NCI-H774 (cell line): Measurements from ENCODE around the gene MKNK2.
"Not testable (repeated sequence)": the region's sequence is repeated elsewhere in the genome, so short reads cannot be mapped to it uniquely, and the experiment has no call there.

ENCODE experiments used
- DNase-seq: peaks from one replicate; lab custom pipeline; 2025; lab: John Stamatoyannopoulos, UW

Gene MKNK2

DNA sequence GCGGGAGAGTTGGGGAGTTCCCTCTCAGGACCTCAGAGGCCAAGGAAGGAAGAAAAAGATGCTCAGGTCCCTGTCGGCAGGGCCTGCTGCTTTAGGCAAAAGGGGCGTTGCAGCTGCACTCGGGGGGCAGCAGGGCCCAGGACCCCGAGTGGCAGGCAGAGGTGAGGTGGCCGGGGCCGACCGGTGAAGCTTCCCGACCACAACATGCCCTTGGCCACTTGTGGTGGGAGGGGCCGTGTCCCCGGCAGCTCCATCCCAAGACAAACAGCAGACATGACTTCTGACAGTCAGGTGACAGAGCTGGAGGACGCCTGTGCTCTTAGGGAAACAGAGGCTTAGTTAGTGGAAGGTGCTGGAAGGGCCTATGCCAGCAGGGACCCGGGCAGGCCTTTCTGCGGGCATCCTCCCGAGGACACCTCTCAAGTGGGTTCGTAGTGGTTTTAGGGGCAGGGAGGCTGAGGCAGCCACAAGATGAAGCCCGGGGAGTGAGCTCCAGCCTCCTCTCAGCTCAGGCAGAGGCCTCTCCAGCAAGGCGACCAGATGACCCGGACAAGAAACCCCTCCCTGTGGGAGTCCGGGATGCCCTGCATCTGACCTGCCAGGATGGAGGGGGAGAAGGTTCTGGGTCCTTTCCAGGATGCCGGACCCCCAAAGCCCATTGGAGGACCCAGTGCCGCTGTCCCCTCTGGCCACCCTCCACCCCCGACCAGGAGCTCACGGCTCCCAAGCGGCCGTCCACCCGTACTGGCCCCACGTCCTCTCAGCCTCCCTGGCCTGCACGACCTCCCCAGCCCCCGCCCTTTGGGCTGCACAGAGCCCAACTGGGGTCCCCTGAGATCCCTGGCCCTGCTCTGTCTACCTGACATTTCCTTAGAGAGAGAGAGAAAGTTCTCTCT, 59.8 kb downstream of the MKNK2 start:
- DNase-seq: no peak

DNA sequence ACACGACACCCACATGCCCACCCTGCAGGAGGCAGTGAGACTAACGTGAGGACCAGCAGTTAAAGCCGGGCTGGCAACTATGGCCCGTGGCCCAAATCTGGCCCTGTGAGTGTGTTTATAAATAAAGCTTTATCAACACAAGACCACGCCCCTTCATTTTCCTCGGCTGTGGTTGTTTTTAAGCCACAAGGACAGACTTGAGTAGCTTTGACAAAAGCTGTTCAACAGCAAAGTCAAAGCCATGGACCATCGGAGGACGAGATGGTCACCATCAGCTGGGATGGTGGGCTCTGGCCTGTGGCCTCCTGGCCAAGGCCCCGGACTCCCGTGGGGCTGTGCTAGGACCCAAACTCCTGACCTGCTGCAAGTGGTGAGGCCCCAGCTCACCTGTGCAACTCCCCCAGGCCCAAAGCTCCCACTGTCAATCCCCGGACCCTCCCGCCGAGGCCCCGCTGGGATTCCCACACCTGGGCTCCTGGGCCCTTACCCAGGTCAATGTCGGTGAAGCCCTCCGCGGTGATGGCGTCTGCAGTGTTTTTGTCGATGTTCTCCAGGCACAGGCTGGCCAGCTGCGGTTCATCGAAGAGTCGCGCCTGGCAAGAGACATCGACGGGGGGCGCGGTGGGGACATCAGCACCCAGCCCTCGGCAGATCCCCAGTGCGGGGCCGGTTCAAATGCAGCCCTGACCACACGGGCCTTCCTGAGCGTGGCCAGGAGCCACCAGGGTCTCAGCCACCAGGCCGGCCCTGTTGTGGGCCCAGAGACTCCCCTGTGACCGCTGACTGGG, 60.6 kb downstream of the MKNK2 start:
- DNase-seq: no peak

DNA sequence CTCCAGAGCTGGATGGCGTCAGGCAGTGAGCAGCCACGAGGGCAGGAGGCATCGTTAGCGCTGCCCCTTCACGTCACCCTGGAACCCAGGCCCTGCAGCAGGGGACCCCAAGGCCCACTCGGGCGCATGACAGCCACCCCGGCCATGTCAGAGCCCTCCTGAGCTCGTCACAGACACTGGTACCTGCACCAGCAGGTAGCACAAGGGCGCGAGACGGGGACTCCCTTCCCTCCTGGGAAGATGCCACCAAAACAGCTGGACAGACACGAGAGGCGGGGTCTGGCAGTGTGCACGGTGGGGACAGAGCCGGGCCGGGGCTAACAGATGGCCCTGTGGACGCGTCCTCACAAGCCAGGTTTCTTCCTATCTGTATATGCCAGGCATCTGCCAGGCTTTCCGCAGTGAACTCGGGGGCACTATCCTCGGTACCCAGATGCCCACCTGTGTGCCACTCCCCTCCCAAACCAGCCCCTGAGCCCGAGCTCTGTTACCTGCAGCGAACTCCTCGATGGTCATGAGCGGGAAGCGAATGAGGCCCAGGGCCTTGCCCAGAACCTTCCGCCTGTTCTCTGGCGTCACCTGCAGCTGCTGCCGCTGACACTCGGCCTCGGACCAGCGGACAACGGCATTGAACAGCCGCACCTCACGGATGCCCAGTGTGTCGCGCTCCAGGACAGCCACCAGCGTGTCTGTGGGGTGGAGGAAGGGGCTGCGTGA, 61.4 kb downstream of the MKNK2 start:
- DNase-seq: no peak

DNA sequence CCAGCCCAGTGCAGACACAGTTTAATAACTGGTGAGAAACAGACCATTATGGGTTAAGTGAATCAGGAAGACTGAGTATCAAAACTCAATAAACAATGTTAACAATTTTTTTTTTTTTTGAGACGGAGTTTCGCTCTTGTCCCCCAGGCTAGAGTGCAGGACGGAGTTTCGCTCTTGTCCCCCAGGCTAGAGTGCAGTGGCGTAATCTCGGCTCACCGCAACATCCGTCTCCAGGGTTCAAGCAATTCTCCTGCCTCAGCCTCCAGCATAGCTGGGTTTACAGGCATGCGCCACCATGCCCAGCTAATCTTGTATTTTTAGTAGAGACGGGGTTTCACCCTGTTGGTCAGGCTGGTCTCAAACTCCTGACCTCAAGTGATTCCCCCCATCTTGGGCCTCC, 62.6 kb downstream of the MKNK2 start:
- not testable (repeated sequence) for DNase-seq
